Measurements from ENCODE around the gene ACSL1. TPM values are rescaled to one million over a fixed set of nuclear protein-coding genes. Genes with fewer than 3 reads are reported as not detected.

Gene ACSL1
- total RNA-seq, 2 donors from 2014 or later = 3.8 to 5.2 TPM

DNA sequence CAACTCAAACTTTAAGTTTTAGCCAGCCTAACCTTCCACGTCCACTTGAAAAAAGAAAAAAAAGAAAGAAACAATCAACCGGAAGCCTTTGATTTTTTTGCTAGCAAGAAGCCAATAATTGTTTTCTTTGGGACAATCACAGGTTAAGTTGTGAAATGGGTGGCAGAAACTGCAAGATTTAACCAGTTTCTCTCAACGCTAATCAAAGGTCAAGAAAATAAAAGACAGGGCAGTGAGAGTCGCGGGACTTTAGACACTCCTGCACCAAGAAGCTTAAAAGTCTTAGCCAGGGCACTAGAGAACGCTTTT lies 1.0 kb downstream of the ACSL1 start:
- DNase-seq = no peak
- peak overlapping the region; percentile 50 for H3K4me3 Mint-ChIP-seq
- TF ChIP-seq, protein P1, sequence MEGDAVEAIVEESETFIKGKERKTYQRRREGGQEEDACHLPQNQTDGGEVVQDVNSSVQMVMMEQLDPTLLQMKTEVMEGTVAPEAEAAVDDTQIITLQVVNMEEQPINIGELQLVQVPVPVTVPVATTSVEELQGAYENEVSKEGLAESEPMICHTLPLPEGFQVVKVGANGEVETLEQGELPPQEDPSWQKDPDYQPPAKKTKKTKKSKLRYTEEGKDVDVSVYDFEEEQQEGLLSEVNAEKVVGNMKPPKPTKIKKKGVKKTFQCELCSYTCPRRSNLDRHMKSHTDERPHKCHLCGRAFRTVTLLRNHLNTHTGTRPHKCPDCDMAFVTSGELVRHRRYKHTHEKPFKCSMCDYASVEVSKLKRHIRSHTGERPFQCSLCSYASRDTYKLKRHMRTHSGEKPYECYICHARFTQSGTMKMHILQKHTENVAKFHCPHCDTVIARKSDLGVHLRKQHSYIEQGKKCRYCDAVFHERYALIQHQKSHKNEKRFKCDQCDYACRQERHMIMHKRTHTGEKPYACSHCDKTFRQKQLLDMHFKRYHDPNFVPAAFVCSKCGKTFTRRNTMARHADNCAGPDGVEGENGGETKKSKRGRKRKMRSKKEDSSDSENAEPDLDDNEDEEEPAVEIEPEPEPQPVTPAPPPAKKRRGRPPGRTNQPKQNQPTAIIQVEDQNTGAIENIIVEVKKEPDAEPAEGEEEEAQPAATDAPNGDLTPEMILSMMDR (conservative IDR thresholded peaks at IDR 0.05) = no peak
- WGBS, 2 experiments (ENCODE audit: insufficient coverage in 1 of 2, insufficient read length in 1 of 2) = 64 to 79% methylated on average over 6 of the region's 6 CpGs
- no peaks in the 10 kb centered on the region for H3K36me3 Mint-ChIP-seq (ENCODE audit: low read depth)
- Histone ChIP-seq H3K4me1 (ENCODE audit: control insufficient read depth, insufficient read depth, low read length) (peaks cover 4% of the 10 kb centered on the region), H3K27ac (ENCODE audit: low read depth, low read length) (no peak overlapping the region), H3K9me3 (ENCODE audit: control insufficient read depth, low read length) (no peaks in the 10 kb centered on the region), H3K27me3 (ENCODE audit: control insufficient read depth, insufficient read depth, low read length, poor library complexity, severe bottlenecking) (peaks cover 60% of the 10 kb centered on the region), H3K4me3 (ENCODE audit: low read length) (peak overlapping the region; percentile 86), H3K9ac (ENCODE audit: extremely low read depth, low read length, poor library complexity, severe bottlenecking) (peak overlapping the region; percentile 53), H3K36me3 (ENCODE audit: control insufficient read depth, insufficient read depth, low read length) (peaks cover 4% of the 10 kb centered on the region)
- no peak overlapping the region for H3K27ac Mint-ChIP-seq
- H3K27me3 Mint-ChIP-seq (ENCODE audit: insufficient read depth) = peaks cover 63% of the 10 kb centered on the region
- H3K4me1 Mint-ChIP-seq = peaks cover 7% of the 10 kb centered on the region
- no peaks in the 10 kb centered on the region for H3K9me3 Mint-ChIP-seq

DNA sequence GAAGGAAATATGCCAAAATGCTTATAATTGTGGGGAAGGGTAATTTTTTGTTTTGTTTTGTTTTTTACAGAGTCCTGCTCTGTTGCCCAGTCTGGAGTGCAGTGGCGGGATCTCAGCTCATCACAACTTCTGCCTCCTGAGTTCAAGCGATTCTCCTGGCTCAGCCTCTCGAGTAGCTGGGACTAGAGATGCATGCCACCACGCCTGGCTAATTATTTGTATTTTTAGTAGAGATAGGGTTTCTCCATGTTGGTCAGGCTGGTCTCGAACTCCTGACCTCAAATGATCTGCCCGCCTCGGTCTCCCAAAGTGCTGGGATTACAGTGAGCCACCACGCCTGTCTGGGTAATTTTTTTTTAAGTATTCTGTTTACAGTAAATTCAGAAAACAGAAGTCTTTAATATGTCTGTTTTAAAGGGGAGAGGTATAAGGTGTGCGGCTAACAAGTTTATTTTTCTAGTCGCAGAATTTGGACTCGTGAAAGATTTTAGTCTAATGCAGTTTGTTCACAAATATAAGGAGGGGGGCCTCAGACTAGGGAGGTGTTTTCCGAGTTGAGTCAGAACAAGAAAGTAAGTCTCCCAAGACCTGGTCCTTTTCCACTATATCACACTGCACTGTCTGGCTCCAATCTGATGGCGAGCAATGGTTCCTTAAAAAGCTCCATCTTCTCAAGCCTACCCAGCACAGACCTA lies 1.5 kb downstream of the ACSL1 start:
- 76 to 89% methylated on average over 9 to 13 of the region's 13 CpGs for WGBS, 2 experiments (ENCODE audit: insufficient coverage in 1 of 2, insufficient read length in 1 of 2)
- Histone ChIP-seq H3K9me3 (ENCODE audit: control insufficient read depth, low read length) (no peaks in the 10 kb centered on the region), H3K4me1 (ENCODE audit: control insufficient read depth, insufficient read depth, low read length) (peaks cover 5% of the 10 kb centered on the region), H3K27me3 (ENCODE audit: control insufficient read depth, insufficient read depth, low read length, poor library complexity, severe bottlenecking) (peaks cover 58% of the 10 kb centered on the region), H3K4me3 (ENCODE audit: low read length) (peak overlapping the region; percentile 86), H3K36me3 (ENCODE audit: control insufficient read depth, insufficient read depth, low read length) (peaks cover 4% of the 10 kb centered on the region), H3K27ac (ENCODE audit: low read depth, low read length) (no peak overlapping the region), H3K9ac (ENCODE audit: extremely low read depth, low read length, poor library complexity, severe bottlenecking) (peak overlapping the region; percentile 53)
- Mint-ChIP-seq H3K36me3 (ENCODE audit: low read depth) (no peaks in the 10 kb centered on the region), H3K27ac (no peak overlapping the region), H3K27me3 (ENCODE audit: insufficient read depth) (peaks cover 59% of the 10 kb centered on the region), H3K4me1 (peaks cover 12% of the 10 kb centered on the region), H3K9me3 (no peaks in the 10 kb centered on the region), H3K4me3 (peak overlapping the region; percentile 50)
- DNase-seq = no peak
- TF ChIP-seq, protein P1 (conservative IDR thresholded peaks at IDR 0.05) = no peak

DNA sequence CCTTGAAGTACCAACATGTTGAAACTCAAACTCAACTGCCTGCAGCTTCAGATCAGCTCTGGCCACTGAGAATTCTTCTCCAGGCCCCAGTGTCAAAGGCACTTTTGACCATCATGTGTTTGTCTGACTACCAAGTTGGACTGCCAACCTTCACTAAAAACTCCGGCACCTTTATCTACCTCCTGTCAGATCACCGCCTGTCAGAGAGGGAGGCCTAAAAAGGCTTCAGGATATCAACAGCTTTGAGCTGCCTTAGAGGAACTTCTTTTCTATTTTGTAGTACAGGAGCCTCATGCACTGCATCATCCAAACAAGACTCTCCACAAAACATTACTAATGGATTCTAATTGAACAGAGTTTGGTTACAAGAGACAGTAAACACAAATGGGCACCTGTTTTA lies 2.8 kb downstream of the ACSL1 start:
- WGBS, 2 experiments (ENCODE audit: insufficient coverage in 1 of 2, insufficient read length in 1 of 2) = 88 to 90% methylated on average over 2 of the region's 2 CpGs
- peak overlapping the region; percentile 86 for H3K4me3 ChIP-seq (ENCODE audit: low read length)
- peaks cover 50% of the 10 kb centered on the region for H3K27me3 Mint-ChIP-seq (ENCODE audit: insufficient read depth)
- H3K27ac ChIP-seq (ENCODE audit: low read depth, low read length) = no peak overlapping the region
- H3K4me1 Mint-ChIP-seq = peaks cover 12% of the 10 kb centered on the region
- H3K36me3 Mint-ChIP-seq (ENCODE audit: low read depth) = no peaks in the 10 kb centered on the region
- DNase-seq = no peak
- TF ChIP-seq, protein P1 (conservative IDR thresholded peaks at IDR 0.05) = no peak
- H3K9me3 ChIP-seq (ENCODE audit: control insufficient read depth, low read length) = no peaks in the 10 kb centered on the region
- H3K9me3 Mint-ChIP-seq = no peaks in the 10 kb centered on the region
- peaks cover 12% of the 10 kb centered on the region for H3K4me1 ChIP-seq (ENCODE audit: control insufficient read depth, insufficient read depth, low read length)
- no peak overlapping the region for H3K4me3 Mint-ChIP-seq
- H3K9ac ChIP-seq (ENCODE audit: extremely low read depth, low read length, poor library complexity, severe bottlenecking) = no peak overlapping the region
- H3K27ac Mint-ChIP-seq = no peak overlapping the region
- peaks cover 50% of the 10 kb centered on the region for H3K27me3 ChIP-seq (ENCODE audit: control insufficient read depth, insufficient read depth, low read length, poor library complexity, severe bottlenecking)
- peaks cover 4% of the 10 kb centered on the region for H3K36me3 ChIP-seq (ENCODE audit: control insufficient read depth, insufficient read depth, low read length)
